Lung (tissue), 12 donors: Measurements from ENCODE around the gene LCORL. TPM values are rescaled to one million over a fixed set of nuclear protein-coding genes. Genes with fewer than 3 reads are reported as not detected.

Experiments used
- ATAC-seq: fragments of 200-7000 bp; cut with Tn5 transposase; one replicate; pipeline ENCODE4 v1.9.1; 2020; ENCODE audit warnings: moderate number of reproducible peaks; ENCODE audit not compliant: insufficient read depth, low FRiP score
- DNase-seq, 3 donors: peaks; one replicate each; pipeline ENCODE4 v3.0.0-alpha.2; 2013 to 2017
- H3K27ac ChIP-seq, 2 donors: one replicate each; pipeline ENCODE4 v1.5.1; 2013; ENCODE audit warnings: mild to moderate bottlenecking in 2 of 2, moderate library complexity in 2 of 2, control low read depth in 1 of 2, inconsistent platforms in 1 of 2, low read depth in 1 of 2, low read length in 1 of 2
- H3K27me3 ChIP-seq, 3 donors: one replicate each; pipeline ENCODE4 v1.5.1; 2013; ENCODE audit warnings: low read length in 2 of 3; ENCODE audit not compliant: control insufficient read depth in 3 of 3, insufficient read depth in 3 of 3
- H3K36me3 ChIP-seq, 4 donors: one replicate each; pipeline ENCODE4 v1.5.1; 2013; ENCODE audit warnings: low read length in 4 of 4, mild to moderate bottlenecking in 1 of 4, moderate library complexity in 1 of 4; ENCODE audit not compliant: control insufficient read depth in 4 of 4, insufficient read depth in 4 of 4
- H3K4me1 ChIP-seq, 5 donors: one replicate each; pipeline ENCODE4 v1.5.1; 2013; ENCODE audit warnings: low read length in 5 of 5, mild to moderate bottlenecking in 2 of 5, moderate library complexity in 1 of 5; ENCODE audit not compliant: control insufficient read depth in 5 of 5, insufficient read depth in 5 of 5
- H3K4me3 ChIP-seq: one replicate; pipeline ENCODE4 v1.5.1; 2013; ENCODE audit warnings: mild to moderate bottlenecking, control low read depth, moderate library complexity
- H3K9ac ChIP-seq, 2 donors: one replicate each; pipeline ENCODE4 v1.5.1; 2013; ENCODE audit warnings: low read length in 2 of 2, control low read depth in 1 of 2; ENCODE audit not compliant: insufficient read depth in 1 of 2
- H3K9me3 ChIP-seq, 4 donors: one replicate each; pipeline ENCODE4 v1.5.1; 2013; ENCODE audit warnings: low read length in 3 of 4, mild to moderate bottlenecking in 1 of 4, moderate library complexity in 1 of 4; ENCODE audit not compliant: control insufficient read depth in 4 of 4, insufficient read depth in 3 of 4
- CTCF ChIP-seq: IDR thresholded peaks from 2 replicates; pipeline ENCODE4 v1.5.1; 2012; ENCODE audit warnings: mild to moderate bottlenecking; ENCODE audit errors: control extremely low read depth, extremely low read depth
- WGBS, 2 donors: extraction: QIAGEN DNeasy Blood & Tissue Kit; methylation state at CpG; one replicate each; pipeline ENCODE4 v1.1.7; 2013; 5-methylcytosine and 5-hydroxymethylcytosine counted together
- polyA plus RNA-seq, 2 donors: library from polyadenylated mRNA; stranded (reverse); fragments of 200-250 nt; gene quantifications; one replicate each; pipeline ENCODE4 v1.2.1, GENCODE V29; 2013
- total RNA-seq, 2 donors: library from RNA; depleted of rRNA in 1 of 2; stranded (reverse); fragments of >200 nt in 1 of 2; gene quantifications; one replicate each; pipeline ENCODE4 v1.2.1, GENCODE V29; 2014 to 2021
- donor health status: control.
- donor health status: control.
- donor health status: Bipolar disorder and iron deficiency.
- donor health status: healthy.
- donor health status: DM: yes; HTN: yes; CAD: no.

The LCORL gene
- total and polyA plus RNA-seq, 4 donors: 2.8 to 29.0 (median 7.0) TPM

GRCh38 chr4:17846266-17846665, 175.3 kb downstream of the LCORL start:
- H3K4me1 ChIP-seq: no peaks in the 10 kb centered on the region
- no peaks in the 10 kb centered on the region for H3K27me3 ChIP-seq
- ATAC-seq (no peak), DNase-seq (no peak)
- no peak for TF ChIP-seq CTCF
- no peak overlapping the region for H3K4me3 ChIP-seq
- no peak overlapping the region for H3K9ac ChIP-seq
- no peaks in the 10 kb centered on the region for H3K9me3 ChIP-seq
- WGBS, 2 donors: 92 to 93% methylated on average over 2 of the region's 2 CpGs
- peaks cover 0 to 5% (median 2%) of the 10 kb centered on the region in 4 donors for H3K36me3 ChIP-seq
- no peak overlapping the region for H3K27ac ChIP-seq

GRCh38 chr4:17823871-17824669, 197.5 kb downstream of the LCORL start:
- Histone ChIP-seq H3K4me1 (no peaks in the 10 kb centered on the region), H3K4me3 (no peak overlapping the region), H3K27me3 (no peaks in the 10 kb centered on the region), H3K27ac (no peak overlapping the region), H3K9me3 (no peaks in the 10 kb centered on the region), H3K9ac (no peak overlapping the region), H3K36me3 (peaks cover 0 to 6% (median 0%) of the 10 kb centered on the region in 4 donors)
- DNase-seq (no peak), ATAC-seq (no peak)
- 82 to 85% methylated on average over 1 of the region's 1 CpG for WGBS, 2 donors
- no peak for TF ChIP-seq CTCF

GRCh38 chr4:17817027-17817426, 204.5 kb downstream of the LCORL start:
- Histone ChIP-seq H3K4me1 (peaks cover 0 to 8% (median 2%) of the 10 kb centered on the region in 5 donors), H3K9me3 (no peaks in the 10 kb centered on the region), H3K9ac (no peak overlapping the region), H3K27ac (no peak overlapping the region), H3K27me3 (no peaks in the 10 kb centered on the region), H3K36me3 (no peaks in the 10 kb centered on the region), H3K4me3 (no peak overlapping the region)
- DNase-seq (peak in 2 of 3 donors; percentile 70 to 77), ATAC-seq (no peak)
- TF ChIP-seq CTCF: peak; percentile 53
- 58 to 59% methylated on average over 5 of the region's 5 CpGs for WGBS, 2 donors
